Esophagus muscularis mucosa (tissue), 4 donors: ENCODE results near the gene SOX15.
"Not testable (repeated sequence)": the region's sequence is repeated elsewhere in the genome, so short reads cannot be mapped to it uniquely, and the experiment has no call there.

ENCODE experiments used
- CTCF ChIP-seq, 3 experiments: fragments of 200-600 bp in 2 of 3; fragments of 450-650 bp in 1 of 3; sonication (generic) in 2 of 3; IDR thresholded peaks; one replicate each; pipeline ENCODE4 v1.5.1; 2017 to 2019; ENCODE audit warnings: antibody characterized with exemption in 3 of 3, mild to moderate bottlenecking in 2 of 3, moderate library complexity in 1 of 3
- EP300 ChIP-seq: sonication (generic); formaldehyde crosslinking; IDR thresholded peaks from one replicate; pipeline ENCODE4 v1.6.1; 2017; ENCODE audit warnings: antibody characterized with exemption
- POLR2AphosphoS5 ChIP-seq, 2 donors: sonication (generic); formaldehyde crosslinking; IDR thresholded peaks; one replicate each; pipeline ENCODE4 v1.6.1; 2017; ENCODE audit warnings: antibody characterized with exemption in 2 of 2

GRCh38 chr17:7625749-7626148 is 35.9 kb upstream of the SOX15 start:
- TF ChIP-seq CTCF (IDR thresholded peaks at IDR 0.05); POLR2AphosphoS5 (IDR thresholded peaks at IDR 0.05); EP300: not testable (repeated sequence)
